PC-3 (cell line): ENCODE results near the gene ACTR3C.
"Not testable (repeated sequence)": the region's sequence is repeated elsewhere in the genome, so short reads cannot be mapped to it uniquely, and the experiment has no call there.

Experiments used
- CTCF ChIP-seq: fragments of 300-600 bp; sonication (generic); conservative IDR thresholded peaks from 2 replicates; pipeline ENCODE4 v1.5.1; 2017; ENCODE audit warnings: antibody characterized with exemption, low read depth, mild to moderate bottlenecking, low read length
- EZH2 ChIP-seq: fragments of 300-600 bp; sonication (generic); IDR thresholded peaks from one replicate; pipeline ENCODE4 v1.6.1; 2017; ENCODE audit warnings: antibody characterized with exemption, mild to moderate bottlenecking, low read length; ENCODE audit not compliant: unreplicated experiment

DNA sequence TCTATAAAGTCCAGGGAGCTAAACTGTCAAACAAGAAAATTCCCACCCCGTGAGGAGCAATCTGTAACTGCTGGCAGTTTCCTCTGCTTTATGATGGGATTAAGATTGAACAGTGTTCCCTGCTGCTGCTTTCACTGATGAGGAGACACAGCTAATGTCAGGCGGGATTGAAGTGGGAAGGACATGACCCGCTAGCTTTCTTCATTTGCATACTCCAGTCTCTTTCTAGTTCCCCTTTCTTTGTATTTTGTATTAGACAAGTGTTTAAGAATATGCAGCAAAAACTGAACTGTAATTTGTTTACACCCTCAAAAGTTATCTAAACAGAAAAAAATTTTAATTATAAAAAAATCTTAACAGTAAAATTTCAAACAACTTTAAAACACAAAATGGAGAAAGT is 40.2 kb downstream of the ACTR3C start:
- TF ChIP-seq CTCF, EZH2: not testable (repeated sequence)
